Measurements from ENCODE around the gene PAAF1. TPM values are rescaled to one million over a fixed set of nuclear protein-coding genes. Genes with fewer than 3 reads are reported as not detected.

The PAAF1 gene
- total and polyA plus RNA-seq, 10 of the 15 experiments (the other 5 are each of a cell fraction or from before 2014, with no cell fraction given) = 13.7 to 70.6 (median 29.1) TPM

DNA sequence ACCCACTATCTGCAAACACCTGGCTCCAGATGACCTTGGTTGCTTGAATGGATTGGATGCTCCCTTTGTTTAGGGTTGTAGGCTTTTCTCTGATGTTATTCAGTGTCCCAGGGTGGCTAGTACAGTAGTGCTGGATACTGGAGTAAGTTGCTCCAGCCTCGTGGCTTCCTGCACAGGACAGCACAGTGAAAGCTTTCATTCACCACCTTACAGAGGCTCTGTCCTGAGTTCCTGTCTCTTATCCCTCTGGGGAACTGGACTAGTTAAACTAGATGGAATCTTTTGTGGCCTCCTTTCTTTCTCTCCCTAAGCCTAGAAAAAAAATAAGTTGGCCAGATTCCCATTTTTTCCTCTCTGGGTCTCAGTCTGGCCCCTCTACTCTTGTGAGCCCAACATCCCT lies 46.5 kb upstream of the PAAF1 start:
- Histone ChIP-seq H3K4me1 (ENCODE audit: control insufficient read depth, insufficient read depth, low read length) (no peaks in the 10 kb centered on the region), H3K4me3 (no peak overlapping the region), H3K36me3 (ENCODE audit: control insufficient read depth in 2 of 2, insufficient read depth in 2 of 2, low read length in 1 of 2) (peaks cover 0 to 6% of the 10 kb centered on the region in 2 experiments; a peak in 1 of 4 replicates), H3K9ac (ENCODE audit: control insufficient read depth, insufficient read depth, low read length) (no peak overlapping the region), H2AFZ (ENCODE audit: control insufficient read depth, low read depth, low read length) (no peak overlapping the region), H3K79me2 (ENCODE audit: control insufficient read depth, insufficient read depth, low read length) (no peaks in the 10 kb centered on the region), H3K27me3 (replicated peaks in 1 of 2; ENCODE audit: control insufficient read depth in 2 of 2, insufficient read depth in 2 of 2, low read length in 1 of 2) (no peaks in the 10 kb centered on the region), H3K4me2 (ENCODE audit: control insufficient read depth, insufficient read depth) (no peak overlapping the region), H3K27ac (ENCODE audit: control insufficient read depth, insufficient read depth) (no peak overlapping the region), H3K9me3 (replicated peaks; ENCODE audit: control insufficient read depth, insufficient read depth, low read length) (no peaks in the 10 kb centered on the region), H4K20me1 (ENCODE audit: control insufficient read depth, insufficient read depth) (no peaks in the 10 kb centered on the region)
- ChIA-PET RAD21 (ENCODE audit: unreplicated experiment) (no interaction called here), CTCF (no interaction called here), SMC1A (ENCODE audit: uncharacterized antibody, unreplicated experiment) (no interaction called here), POLR2A (no interaction called here)
- 41% methylated on average over 1 of the region's 1 CpG for WGBS (ENCODE audit: insufficient coverage, insufficient replicate concordance, low lambda C conversion rate, missing lambda C conversion rate)
- no peak for DNase-seq (ENCODE audit: low read depth, low spot score)
- TF ChIP-seq DPF2 (IDR thresholded peaks at IDR 0.05) (no peak), SUPT20H (IDR thresholded peaks at IDR 0.05; ENCODE audit: borderline replicate concordance, control insufficient read depth, low read depth, low read length) (no peak), NFYB (IDR thresholded peaks at IDR 0.05; ENCODE audit: insufficient read depth, low read depth, low read length) (no peak), RB1 (IDR thresholded peaks at IDR 0.05; ENCODE audit: borderline replicate concordance) (no peak), RUNX3 (IDR thresholded peaks at IDR 0.05; ENCODE audit: low read length) (no peak), SMARCA5 (IDR thresholded peaks at IDR 0.05) (no peak), IRF4 (IDR thresholded peaks at IDR 0.05; ENCODE audit: low read depth, low read length) (no peak), TCF7 (IDR thresholded peaks at IDR 0.05; ENCODE audit: borderline replicate concordance) (no peak), POLR2A (IDR thresholded peaks at IDR 0.05; ENCODE audit: low read depth, low read length) (no peak), CEBPB (IDR thresholded peaks at IDR 0.05; ENCODE audit: borderline replicate concordance in 1 of 2, low read depth in 2 of 2, low read length in 2 of 2) (no peak), RCOR1 (conservative IDR thresholded peaks at IDR 0.05; ENCODE audit: low read depth, low read length) (no peak), SIN3A (IDR thresholded peaks at IDR 0.05; ENCODE audit: low read depth, low read length) (no peak), ZZZ3 (IDR thresholded peaks at IDR 0.05; ENCODE audit: control insufficient read depth, insufficient read length, low read depth) (no peak), LARP7 (IDR thresholded peaks at IDR 0.05) (no peak), HDGF (IDR thresholded peaks at IDR 0.05) (no peak), PAX8 (IDR thresholded peaks at IDR 0.05) (no peak)
- intact Hi-C loops (cut with micrococcal nuclease; ENCODE audit: unreplicated experiment) (no loop called here), in situ Hi-C loops (cut with MboI) (no loop called here)
- FAIRE-seq = no peak
- no TSS peak for BruUV-seq (replicated peaks)
- ATAC-seq = no peak
